Caco-2 (cell line): Measurements from ENCODE around the gene ETV3L. TPM values are rescaled to one million over a fixed set of nuclear protein-coding genes. Genes with fewer than 3 reads are reported as not detected.

Experiments
- BruUV-seq: library from RNA; stranded (reverse); fragments of 400-500 nt; replicated peaks from 2 replicates; lab custom pipeline; 2021; lab: Mats Ljungman, UMichigan
- CTCF ChIA-PET: fragments of 300-600 bp; sonication (Branson Sonifier 250); formaldehyde crosslinking; loops from one replicate; lab custom pipeline; 2022; ENCODE audit warnings: antibody characterized with exemption; lab: Charles Lee
- POLR2A ChIA-PET: fragments of 300-600 bp; sonication (Branson Sonifier 250); formaldehyde crosslinking; loops from one replicate; lab custom pipeline; 2022; ENCODE audit warnings: antibody characterized with exemption; lab: Charles Lee
- DNase-seq, 2 experiments: peaks; one replicate each; pipeline versions ENCODE4 v3.0.0 to v3.0.0-alpha.2; 2020 to 2022
- H3K27me3 ChIP-seq: replicated peaks from 2 replicates; pipeline ENCODE4 v1.6.0; 2011; ENCODE audit warnings: low read length; ENCODE audit not compliant: control insufficient read depth, insufficient read depth
- H3K36me3 ChIP-seq: 2 replicates; pipeline ENCODE4 v1.5.1; 2011; ENCODE audit warnings: low read length; ENCODE audit not compliant: control insufficient read depth, insufficient read depth
- H3K4me1 ChIP-seq: fragments of 250-450 bp; sonication (Bioruptor Pico); 2 replicates; pipeline ENCODE4 v1.5.1; 2020; ENCODE audit warnings: mild to moderate bottlenecking
- H3K4me3 ChIP-seq: 2 replicates; pipeline ENCODE4 v1.5.1; 2011; ENCODE audit warnings: low read depth, mild to moderate bottlenecking, control low read depth, low read length
- H3K9me3 ChIP-seq: fragments of 250-450 bp; sonication (Bioruptor Pico); 2 replicates; pipeline ENCODE4 v1.5.1; 2020; ENCODE audit warnings: mild to moderate bottlenecking, moderate library complexity
- H3K27ac Mint-ChIP-seq: one replicate; pipeline ENCODE4 v1.8.0; 2022; ENCODE audit warnings: mixed read lengths; ENCODE audit not compliant: unreplicated experiment
- H3K27me3 Mint-ChIP-seq: one replicate; pipeline ENCODE4 v1.8.0; 2022; ENCODE audit warnings: mixed read lengths; ENCODE audit not compliant: insufficient read depth, unreplicated experiment
- H3K36me3 Mint-ChIP-seq: one replicate; pipeline ENCODE4 v1.8.0; 2022; ENCODE audit warnings: mild to moderate bottlenecking, mixed read lengths; ENCODE audit not compliant: insufficient read depth, unreplicated experiment
- H3K4me1 Mint-ChIP-seq: one replicate; pipeline ENCODE4 v1.8.0; 2022; ENCODE audit warnings: low read depth, mixed read lengths; ENCODE audit not compliant: unreplicated experiment
- H3K4me3 Mint-ChIP-seq: one replicate; pipeline ENCODE4 v1.8.0; 2022; ENCODE audit warnings: mild to moderate bottlenecking, moderate library complexity, mixed read lengths; ENCODE audit not compliant: unreplicated experiment
- H3K9me3 Mint-ChIP-seq: one replicate; pipeline ENCODE4 v1.8.0; 2022; ENCODE audit warnings: mixed read lengths; ENCODE audit not compliant: unreplicated experiment
- intact Hi-C: fragments of 100-400 bp; cut with micrococcal nuclease; formaldehyde crosslinking; loops from one replicate; pipeline ENCODE4 v1.10.0; 2022; ENCODE audit not compliant: unreplicated experiment
- total RNA-seq: library from RNA; stranded (reverse); gene quantifications from 2 replicates; pipeline ENCODE4 v1.2.3, GENCODE V29; 2022
- TF ChIP-seq, protein P1 (sequence below), 2 experiments: fragments of 200-600 bp in 1 of 2; IDR thresholded peaks; 1 replicate in 1 of 2; 2 replicates in 1 of 2; pipeline versions ENCODE4 v1.5.1 to v1.8.0; 2011 to 2022; ENCODE audit warnings: antibody characterized with exemption in 1 of 2, control low read depth in 1 of 2, inconsistent platforms in 1 of 2, low read depth in 1 of 2, low read length in 1 of 2, mild to moderate bottlenecking in 1 of 2, moderate library complexity in 1 of 2; ENCODE audit not compliant: insufficient read depth in 1 of 2, severe bottlenecking in 1 of 2, unreplicated experiment in 1 of 2

The ETV3L gene
- total RNA-seq, 1 experiment from 2014 or later: not detected

DNA sequence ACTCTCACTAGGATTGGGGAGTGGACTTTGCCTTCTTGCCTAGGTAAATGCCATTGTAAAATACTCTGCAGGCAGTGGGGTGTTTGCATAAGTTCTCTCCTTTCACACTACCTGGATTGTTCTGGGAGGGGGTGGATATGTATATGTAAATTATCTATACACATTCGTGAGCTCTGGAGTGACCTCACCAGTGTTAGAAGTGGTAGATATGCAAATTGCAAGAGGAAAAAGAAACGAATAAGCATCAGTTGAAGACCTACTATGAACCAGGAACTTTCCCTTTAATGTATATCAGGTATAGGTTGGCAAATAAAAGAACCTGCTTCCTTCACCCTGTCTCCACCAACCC is 52.6 kb downstream of the ETV3L start:
- intact Hi-C loops: loop anchor here (5.0 kb wide), 1 partner anchor 110 kb away; no protein-coding TSS in a partner anchor
- DNase-seq: peak; percentile 40 to 42
- ChIA-PET CTCF (interaction anchor here (1.0 kb wide), 1 partner anchor 27 kb away, joined by 5 read pairs; no protein-coding TSS in a partner anchor), POLR2A (interaction anchor here (0.6 kb wide), 1 partner anchor 1040 kb away, joined by 3 read pairs; no protein-coding TSS in a partner anchor)
- H3K9me3 Mint-ChIP-seq: peaks cover 13% of the 10 kb centered on the region
- no peak overlapping the region for H3K4me3 ChIP-seq
- peak overlapping the region; percentile 97 for H3K27ac Mint-ChIP-seq
- no peaks in the 10 kb centered on the region for H3K27me3 ChIP-seq
- H3K27me3 Mint-ChIP-seq: no peaks in the 10 kb centered on the region
- peaks cover 10% of the 10 kb centered on the region for H3K4me1 ChIP-seq
- TF ChIP-seq, protein P1, sequence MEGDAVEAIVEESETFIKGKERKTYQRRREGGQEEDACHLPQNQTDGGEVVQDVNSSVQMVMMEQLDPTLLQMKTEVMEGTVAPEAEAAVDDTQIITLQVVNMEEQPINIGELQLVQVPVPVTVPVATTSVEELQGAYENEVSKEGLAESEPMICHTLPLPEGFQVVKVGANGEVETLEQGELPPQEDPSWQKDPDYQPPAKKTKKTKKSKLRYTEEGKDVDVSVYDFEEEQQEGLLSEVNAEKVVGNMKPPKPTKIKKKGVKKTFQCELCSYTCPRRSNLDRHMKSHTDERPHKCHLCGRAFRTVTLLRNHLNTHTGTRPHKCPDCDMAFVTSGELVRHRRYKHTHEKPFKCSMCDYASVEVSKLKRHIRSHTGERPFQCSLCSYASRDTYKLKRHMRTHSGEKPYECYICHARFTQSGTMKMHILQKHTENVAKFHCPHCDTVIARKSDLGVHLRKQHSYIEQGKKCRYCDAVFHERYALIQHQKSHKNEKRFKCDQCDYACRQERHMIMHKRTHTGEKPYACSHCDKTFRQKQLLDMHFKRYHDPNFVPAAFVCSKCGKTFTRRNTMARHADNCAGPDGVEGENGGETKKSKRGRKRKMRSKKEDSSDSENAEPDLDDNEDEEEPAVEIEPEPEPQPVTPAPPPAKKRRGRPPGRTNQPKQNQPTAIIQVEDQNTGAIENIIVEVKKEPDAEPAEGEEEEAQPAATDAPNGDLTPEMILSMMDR (IDR thresholded peaks at IDR 0.05; ENCODE audit: insufficient read depth in 1 of 2, low read depth in 1 of 2, low read length in 1 of 2, severe bottlenecking in 1 of 2, unreplicated experiment in 1 of 2): no peak
- no TSS peak for BruUV-seq
- H3K9me3 ChIP-seq: peaks cover under 1% of the 10 kb centered on the region
- H3K4me1 Mint-ChIP-seq: peaks cover 32% of the 10 kb centered on the region
- H3K36me3 Mint-ChIP-seq: peaks cover 19% of the 10 kb centered on the region
- no peaks in the 10 kb centered on the region for H3K36me3 ChIP-seq
- peak overlapping the region; percentile 100 for H3K4me3 Mint-ChIP-seq

DNA sequence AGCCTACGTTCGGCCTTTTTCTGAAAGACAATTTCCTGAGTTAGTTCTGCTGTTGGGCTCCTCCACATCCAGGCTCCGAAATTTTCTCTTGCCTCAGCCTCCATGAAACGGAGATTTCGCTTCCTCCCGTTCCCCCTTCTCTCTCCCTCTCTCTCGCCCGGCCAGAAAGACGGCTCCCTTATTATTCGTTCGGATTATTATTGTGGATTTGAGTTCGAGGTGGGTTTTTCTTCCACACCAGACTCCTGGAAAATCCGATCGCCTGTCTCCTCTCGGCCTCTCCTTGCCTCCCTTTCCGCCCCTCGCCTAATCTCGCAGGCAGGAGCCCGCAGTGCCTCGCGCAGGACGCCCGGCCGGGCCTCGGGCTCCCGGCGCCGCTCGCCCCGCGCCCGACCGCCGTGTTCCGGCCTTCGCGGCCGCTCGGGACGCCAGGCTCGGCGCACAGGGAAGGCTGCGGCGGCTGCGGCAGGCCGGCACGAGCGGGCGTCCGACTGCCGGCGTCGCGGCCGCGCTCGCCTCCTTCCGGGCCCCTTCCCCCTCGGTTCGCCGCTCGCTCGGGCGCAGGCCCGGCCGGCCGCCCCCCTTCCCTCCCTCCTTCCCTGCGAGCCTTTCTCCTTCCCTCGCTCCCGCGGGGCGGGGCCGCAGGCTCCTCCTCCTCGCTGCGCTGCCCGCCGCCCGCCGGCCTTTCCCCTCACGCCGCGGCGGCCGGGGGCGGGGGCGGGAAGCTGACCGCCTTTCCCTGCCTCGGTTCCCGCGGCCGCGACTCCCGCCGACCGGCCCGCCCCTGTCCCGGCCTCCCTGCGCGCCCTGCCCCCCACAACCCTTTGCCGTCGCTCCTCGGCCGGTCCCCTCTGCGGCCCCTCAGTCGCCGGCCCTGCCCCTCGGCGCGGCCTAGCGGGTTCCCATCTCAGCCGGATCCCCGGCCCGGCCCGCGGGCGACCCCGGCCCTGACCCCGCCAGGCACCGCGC is 54.1 kb downstream of the ETV3L start, which contains the start of gene ARHGEF11:
TSS of gene ARHGEF11 (minus strand) at position 493 of the 969 bp plus-strand sequence. CDS start 1,412 bp downstream, outside the sequence.
- Mint-ChIP-seq H3K27ac (peak within 1 kb of the TSS; percentile 97), H3K4me3 (peak within 1 kb of the TSS; percentile 100), H3K27me3 (no peaks in the 10 kb centered on the region), H3K4me1 (peaks cover 37% of the 10 kb centered on the region), H3K36me3 (peaks cover 19% of the 10 kb centered on the region), H3K9me3 (no peaks in the 10 kb centered on the region)
- ChIA-PET CTCF (interaction anchor here (0.6 to 1.6 kb wide), 2 partner anchors 29 to 75 kb away, joined by 3 to 6 read pairs; no protein-coding TSS in a partner anchor), POLR2A (interaction anchor here (0.6 to 1.0 kb wide), 5 partner anchors 45 to 340 kb away, joined by 3 to 5 read pairs (median 3); partner anchors contain the start of gene CRABP2)
- Histone ChIP-seq H3K9me3 (no peaks in the 10 kb centered on the region), H3K4me1 (peaks cover 10% of the 10 kb centered on the region), H3K27me3 (no peaks in the 10 kb centered on the region), H3K4me3 (peak within 1 kb of the TSS; percentile 59), H3K36me3 (no peaks in the 10 kb centered on the region)
- no TSS peak for BruUV-seq
- intact Hi-C loops: loop anchor here (2.0 to 5.0 kb wide), 2 partner anchors 77 to 112 kb away; no protein-coding TSS in a partner anchor
- peak; percentile 92 to 96 for DNase-seq
- TF ChIP-seq, protein P1 (IDR thresholded peaks at IDR 0.05; ENCODE audit: insufficient read depth in 1 of 2, low read depth in 1 of 2, low read length in 1 of 2, severe bottlenecking in 1 of 2, unreplicated experiment in 1 of 2): no peak

DNA sequence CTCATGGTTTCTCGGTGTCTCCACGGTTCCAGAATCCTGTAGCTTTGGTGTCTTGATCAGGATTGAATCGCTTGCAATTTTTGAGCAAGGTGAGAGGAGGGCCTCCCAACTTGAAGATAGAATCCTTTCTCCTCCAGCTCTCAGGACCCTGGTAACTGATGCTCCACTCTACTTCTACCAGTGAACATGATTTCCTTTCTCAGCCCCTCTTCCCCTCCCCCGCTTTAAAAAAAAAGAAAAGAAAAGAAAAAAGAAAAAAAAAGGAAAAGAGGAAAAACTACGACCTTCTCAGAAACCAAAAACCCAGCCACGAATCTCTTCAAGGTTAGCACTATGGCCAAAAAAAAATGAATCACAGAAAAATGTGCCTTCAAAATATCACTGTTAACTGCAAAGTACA is 55.3 kb downstream of the ETV3L start:
- ChIA-PET POLR2A (no interaction called here), CTCF (interaction anchor here (1.4 kb wide), 1 partner anchor 46 kb away, joined by 3 read pairs; no protein-coding TSS in a partner anchor)
- peaks cover 19% of the 10 kb centered on the region for H3K36me3 Mint-ChIP-seq
- no peaks in the 10 kb centered on the region for H3K36me3 ChIP-seq
- peaks cover 10% of the 10 kb centered on the region for H3K4me1 ChIP-seq
- no peaks in the 10 kb centered on the region for H3K27me3 ChIP-seq
- TF ChIP-seq, protein P1 (IDR thresholded peaks at IDR 0.05; ENCODE audit: insufficient read depth in 1 of 2, low read depth in 1 of 2, low read length in 1 of 2, severe bottlenecking in 1 of 2, unreplicated experiment in 1 of 2): no peak
- H3K27me3 Mint-ChIP-seq: no peaks in the 10 kb centered on the region
- H3K9me3 Mint-ChIP-seq: no peaks in the 10 kb centered on the region
- intact Hi-C loops: loop anchor here (1.0 to 2.0 kb wide), 2 partner anchors 47 to 76 kb away; no protein-coding TSS in a partner anchor
- no peak for DNase-seq
- peak overlapping the region; percentile 59 for H3K4me3 ChIP-seq
- no TSS peak for BruUV-seq
- H3K9me3 ChIP-seq: no peaks in the 10 kb centered on the region
- H3K4me3 Mint-ChIP-seq: peak overlapping the region; percentile 100
- H3K27ac Mint-ChIP-seq: peak overlapping the region; percentile 97
- H3K4me1 Mint-ChIP-seq: peaks cover 37% of the 10 kb centered on the region
